B cell (primary cell): ENCODE results near the gene ADAMTSL1.

Experiments
- EZH2 ChIP-seq: IDR thresholded peaks from 2 replicates; pipeline ENCODE4 v1.6.1; 2012; ENCODE audit warnings: borderline replicate concordance, low read depth, mild to moderate bottlenecking, moderate library complexity, low read length; ENCODE audit not compliant: insufficient read depth, poor library complexity, severe bottlenecking
- TF ChIP-seq, protein P1 (sequence below): fragments of 200-600 bp; IDR thresholded peaks from one replicate; pipeline ENCODE4 v1.8.0; 2022; ENCODE audit warnings: antibody characterized with exemption, mild to moderate bottlenecking

GRCh38 chr9:18857769-18858168 lies 383.8 kb downstream of the ADAMTSL1 start:
- TF ChIP-seq, protein P1, sequence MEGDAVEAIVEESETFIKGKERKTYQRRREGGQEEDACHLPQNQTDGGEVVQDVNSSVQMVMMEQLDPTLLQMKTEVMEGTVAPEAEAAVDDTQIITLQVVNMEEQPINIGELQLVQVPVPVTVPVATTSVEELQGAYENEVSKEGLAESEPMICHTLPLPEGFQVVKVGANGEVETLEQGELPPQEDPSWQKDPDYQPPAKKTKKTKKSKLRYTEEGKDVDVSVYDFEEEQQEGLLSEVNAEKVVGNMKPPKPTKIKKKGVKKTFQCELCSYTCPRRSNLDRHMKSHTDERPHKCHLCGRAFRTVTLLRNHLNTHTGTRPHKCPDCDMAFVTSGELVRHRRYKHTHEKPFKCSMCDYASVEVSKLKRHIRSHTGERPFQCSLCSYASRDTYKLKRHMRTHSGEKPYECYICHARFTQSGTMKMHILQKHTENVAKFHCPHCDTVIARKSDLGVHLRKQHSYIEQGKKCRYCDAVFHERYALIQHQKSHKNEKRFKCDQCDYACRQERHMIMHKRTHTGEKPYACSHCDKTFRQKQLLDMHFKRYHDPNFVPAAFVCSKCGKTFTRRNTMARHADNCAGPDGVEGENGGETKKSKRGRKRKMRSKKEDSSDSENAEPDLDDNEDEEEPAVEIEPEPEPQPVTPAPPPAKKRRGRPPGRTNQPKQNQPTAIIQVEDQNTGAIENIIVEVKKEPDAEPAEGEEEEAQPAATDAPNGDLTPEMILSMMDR = no peak
- no peak for TF ChIP-seq EZH2
